Left renal cortex interstitium (tissue), 4 donors: Measurements from ENCODE around the gene RPS21. TPM values are rescaled to one million over a fixed set of nuclear protein-coding genes. Genes with fewer than 3 reads are reported as not detected.

Experiments used
- DNase-seq, 4 donors: peaks; one replicate each; pipeline ENCODE4 v3.0.0-alpha.2; 2013; ENCODE audit warnings: low read depth in 4 of 4, low spot score in 2 of 4, missing footprints in 1 of 4
- polyA plus RNA-seq, 4 donors: library from polyadenylated mRNA; unstranded; fragments of 120-200 nt; gene quantifications; one replicate each; pipeline ENCODE4 v1.2.1, GENCODE V29; 2013; ENCODE audit not compliant: insufficient read length in 4 of 4

The RPS21 gene
- polyA plus RNA-seq, 4 donors = 820 to 1,197 (median 904) TPM

DNA sequence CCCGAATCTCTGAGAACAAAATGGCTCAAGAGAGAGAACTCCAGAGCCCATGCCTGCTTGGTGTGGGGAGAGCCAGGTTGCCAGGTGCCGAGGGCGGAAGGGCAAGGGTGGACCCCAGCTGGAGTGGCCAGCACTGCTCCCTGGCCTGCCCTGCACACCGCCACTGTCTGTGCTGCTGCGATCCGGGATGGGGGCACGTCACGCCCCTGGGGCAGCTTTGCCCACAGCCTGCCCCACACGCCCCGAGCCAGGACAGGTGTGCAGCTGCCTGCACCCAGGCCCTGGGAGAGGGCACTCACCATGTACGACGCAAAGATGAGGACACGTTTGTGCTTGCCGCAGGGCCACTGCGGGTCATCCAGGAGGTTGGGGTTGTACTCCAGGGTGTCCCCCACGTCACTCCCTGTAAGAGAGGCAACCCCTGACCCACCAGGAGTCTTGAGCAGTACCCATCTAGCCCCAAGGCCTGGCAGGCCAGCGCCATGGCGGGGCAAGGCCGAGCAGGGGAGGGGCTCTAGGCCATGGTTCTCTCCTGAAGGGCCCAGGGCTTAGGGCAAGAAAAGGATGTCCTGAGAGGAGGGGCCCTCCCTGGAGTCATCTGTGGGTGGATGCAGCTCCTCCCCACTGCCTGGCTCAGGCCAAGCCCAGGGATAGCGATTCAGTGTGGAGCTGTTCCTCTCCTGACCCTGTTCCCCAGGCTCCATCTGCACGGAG, 5.9 kb downstream of the RPS21 start:
- DNase-seq = no peak

DNA sequence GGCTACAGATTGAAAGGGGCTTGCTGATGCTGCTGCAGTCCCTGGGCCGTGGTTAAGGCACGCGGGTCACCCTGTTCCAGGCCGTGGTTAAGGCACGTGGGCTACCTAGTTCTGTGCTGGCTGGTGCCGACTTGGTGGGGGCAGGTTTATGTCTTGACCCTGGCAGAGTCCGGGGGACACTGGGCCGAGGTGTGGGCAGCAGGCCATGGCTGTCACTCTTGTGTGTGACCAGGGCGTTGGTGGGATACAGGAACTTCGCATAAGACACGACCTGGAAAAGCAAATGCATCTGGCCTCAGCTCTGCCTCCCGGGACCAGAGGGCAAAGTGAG, 6.4 kb downstream of the RPS21 start:
- no peak for DNase-seq

DNA sequence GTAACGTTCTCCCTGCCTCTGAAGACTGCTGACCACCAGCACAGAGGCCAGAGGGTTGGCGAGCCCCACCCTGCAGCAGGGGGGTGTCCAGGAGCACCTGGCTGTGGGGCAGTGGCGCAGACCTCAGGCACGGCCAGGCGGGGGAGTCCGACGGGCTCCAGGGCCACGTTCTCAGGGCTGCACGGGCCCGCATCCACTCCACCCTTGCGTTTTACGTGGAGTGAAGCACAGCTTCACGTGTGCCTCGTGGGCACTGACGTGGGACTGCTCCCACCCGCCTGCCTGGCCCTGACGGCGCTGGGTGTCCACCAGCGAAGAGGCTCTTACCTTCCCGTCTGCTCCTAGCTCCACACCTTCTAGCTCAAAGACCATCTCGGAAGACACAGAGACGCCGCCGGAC, 6.9 kb downstream of the RPS21 start:
- no peak for DNase-seq

DNA sequence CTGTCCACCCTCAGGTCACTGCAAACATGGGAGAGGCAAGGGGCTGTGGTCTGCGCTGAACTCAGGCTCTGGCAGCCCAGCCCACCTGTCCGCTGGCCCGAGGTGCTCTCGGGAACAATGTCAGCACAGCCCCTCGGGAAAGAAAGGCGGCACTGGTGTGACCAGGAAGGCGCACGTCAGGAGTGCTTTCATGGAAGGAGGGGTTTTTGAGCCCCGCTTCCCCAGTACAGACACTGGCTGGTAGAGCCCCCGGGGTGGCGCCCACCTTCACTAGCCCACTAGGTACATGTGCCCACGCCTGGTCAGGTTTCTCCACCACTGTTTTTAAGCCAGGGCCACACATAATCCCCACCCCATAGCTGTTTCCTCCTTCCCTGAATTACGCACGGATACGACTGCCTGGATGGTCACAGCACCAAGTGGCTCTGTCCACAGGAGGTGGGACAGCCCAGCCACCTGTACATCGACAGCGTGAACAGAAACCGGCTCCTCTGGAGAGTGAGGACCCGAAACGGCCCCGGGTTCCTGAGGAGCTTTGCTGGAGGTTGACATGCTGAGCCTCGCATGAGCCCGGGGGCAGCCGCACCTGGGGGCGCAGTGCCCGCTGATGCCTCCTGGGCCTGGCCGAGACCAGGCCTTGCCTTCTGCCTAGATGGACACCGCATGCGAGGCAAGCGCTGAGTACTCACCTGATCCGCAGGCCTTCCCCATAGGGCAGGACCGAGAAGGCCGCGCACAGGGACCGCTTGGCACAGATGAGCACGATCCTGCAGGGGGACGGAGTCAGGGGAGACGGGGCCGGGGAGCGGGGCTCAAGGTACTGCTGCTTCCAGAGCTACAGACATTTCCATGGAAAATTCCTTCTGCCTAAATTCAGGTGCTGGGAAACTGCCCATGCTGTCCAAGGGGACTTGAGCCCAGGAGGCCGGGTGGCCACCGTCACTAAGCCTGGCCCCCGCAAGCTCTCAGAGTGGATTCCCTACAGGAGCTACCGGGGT, 7.6 kb downstream of the RPS21 start:
- no peak for DNase-seq

- no peak for DNase-seq
Observed at GRCh38 chr20:62395311-62396242, 8.7 kb downstream of the RPS21 start.

- DNase-seq = no peak
Observed at GRCh38 chr20:62396367-62397239, 9.7 kb downstream of the RPS21 start.

- DNase-seq = no peak
Observed at GRCh38 chr20:62398120-62398821, 11.4 kb downstream of the RPS21 start.

- no peak for DNase-seq
Observed at GRCh38 chr20:62400021-62400420, 13.1 kb downstream of the RPS21 start.

- no peak for DNase-seq
Observed at GRCh38 chr20:62400541-62400940, 13.6 kb downstream of the RPS21 start.

GRCh38 chr20:62401331-62401779, 14.5 kb downstream of the RPS21 start:
- no peak for DNase-seq

- no peak for DNase-seq
Observed at GRCh38 chr20:62402456-62403150, 15.7 kb downstream of the RPS21 start.

GRCh38 chr20:62403331-62403730, 16.4 kb downstream of the RPS21 start:
- no peak for DNase-seq

- no peak for DNase-seq
Observed at GRCh38 chr20:62404112-62404665, 17.3 kb downstream of the RPS21 start.

GRCh38 chr20:62404761-62405107, 17.8 kb downstream of the RPS21 start:
- DNase-seq = no peak

DNA sequence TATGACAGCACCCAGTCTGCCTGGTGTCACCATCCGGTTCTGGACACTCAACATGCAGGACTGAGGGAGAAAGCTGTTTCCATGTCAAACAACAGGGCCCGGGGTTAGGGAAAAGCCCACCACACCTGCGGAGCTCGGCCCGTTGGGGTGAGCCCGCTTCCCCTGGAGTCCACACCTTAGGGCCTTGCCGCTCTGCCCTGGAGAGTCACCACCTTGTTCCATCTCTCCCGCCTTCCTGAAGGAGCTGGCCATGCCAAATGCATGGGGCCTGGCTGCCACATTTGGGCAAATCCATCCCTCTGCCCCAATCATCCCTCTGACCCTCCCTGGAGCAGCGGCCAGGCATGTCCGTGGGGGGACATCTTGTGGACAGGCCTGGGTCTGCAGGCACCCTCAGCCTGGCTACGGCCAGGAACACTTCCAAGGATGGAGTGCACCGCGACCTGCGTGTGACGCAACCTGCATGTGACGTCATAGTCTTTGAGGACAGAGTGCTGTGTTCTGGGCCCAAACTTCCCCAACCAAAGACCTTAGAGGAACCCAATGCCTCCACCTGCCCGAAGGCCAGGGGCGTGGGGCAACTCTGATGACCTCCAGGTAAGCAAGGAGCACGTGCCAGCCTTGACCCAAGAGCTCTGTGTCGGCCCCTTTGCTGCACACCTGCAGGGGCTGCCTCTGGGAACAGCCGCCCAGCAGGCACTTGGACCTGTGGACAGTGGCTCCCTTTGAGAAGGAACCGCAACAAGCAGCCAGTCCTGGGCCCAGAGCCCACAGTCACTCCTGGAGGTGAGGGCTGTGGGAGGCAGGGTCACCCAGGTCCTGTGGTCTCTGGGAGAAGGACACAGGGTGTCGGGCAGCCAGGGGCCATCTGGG, 18.4 kb downstream of the RPS21 start:
- no peak for DNase-seq

DNA sequence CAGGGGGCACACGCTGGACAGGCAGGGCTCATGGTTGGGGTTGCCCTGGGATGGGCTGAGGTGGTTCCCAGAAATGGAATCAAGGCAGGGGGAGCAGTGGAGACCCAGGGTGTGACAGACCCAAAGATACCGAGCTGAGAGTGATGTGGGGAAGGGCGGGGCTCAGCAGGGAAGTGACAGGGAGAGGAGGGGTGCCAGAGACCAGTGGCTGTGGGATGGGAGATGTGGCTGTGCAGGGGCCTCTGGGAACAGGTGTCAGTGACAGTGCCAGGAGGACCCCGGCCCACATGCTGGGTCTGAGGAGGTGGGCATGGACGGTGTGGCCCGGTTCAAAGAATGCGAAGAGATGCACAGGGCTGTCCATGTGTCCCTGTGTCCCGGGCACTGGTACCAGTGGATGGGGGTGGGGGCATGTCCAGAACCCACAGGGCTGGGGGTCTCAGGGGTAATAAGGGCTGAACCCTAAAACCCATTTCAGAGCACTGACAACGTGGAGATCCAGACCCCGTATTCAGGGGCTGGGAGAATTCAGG, 19.1 kb downstream of the RPS21 start:
- no peak for DNase-seq

- no peak for DNase-seq
Observed at GRCh38 chr20:62406635-62407176, 19.8 kb downstream of the RPS21 start.
